Skeletal muscle tissue (tissue), 4 donors: Measurements from ENCODE around the gene PHKA1. TPM values are rescaled to one million over a fixed set of nuclear protein-coding genes. Genes with fewer than 3 reads are reported as not detected.

Source experiments
- H3K27ac ChIP-seq: one replicate; pipeline ENCODE4 v1.7.0; 2013; ENCODE audit warnings: mild to moderate bottlenecking, low read depth, low read length, inconsistent platforms
- H3K27me3 ChIP-seq, 3 donors: one replicate each; pipeline ENCODE4 v1.7.0; 2013; ENCODE audit warnings: low read length in 3 of 3; ENCODE audit not compliant: control insufficient read depth in 3 of 3, insufficient read depth in 3 of 3
- H3K36me3 ChIP-seq, 3 donors: one replicate each; pipeline ENCODE4 v1.7.0; 2013; ENCODE audit warnings: low read length in 3 of 3; ENCODE audit not compliant: control insufficient read depth in 3 of 3, insufficient read depth in 3 of 3
- H3K4me1 ChIP-seq, 3 donors: one replicate each; pipeline ENCODE4 v1.7.0; 2013; ENCODE audit warnings: low read length in 3 of 3, mild to moderate bottlenecking in 3 of 3; ENCODE audit not compliant: control insufficient read depth in 3 of 3, insufficient read depth in 3 of 3
- H3K4me3 ChIP-seq, 3 donors: one replicate each; pipeline ENCODE4 v1.7.0; 2013; ENCODE audit warnings: low read length in 3 of 3
- H3K9ac ChIP-seq, 3 donors: one replicate each; pipeline ENCODE4 v1.7.0; 2013; ENCODE audit warnings: low read length in 3 of 3, mild to moderate bottlenecking in 3 of 3, moderate library complexity in 2 of 3, low read depth in 1 of 3
- H3K9me3 ChIP-seq, 3 donors: one replicate each; pipeline ENCODE4 v1.7.0; 2013; ENCODE audit warnings: low read length in 3 of 3; ENCODE audit not compliant: control insufficient read depth in 3 of 3
- total RNA-seq: library from RNA; depleted of rRNA; stranded (reverse); fragments of >200 nt; gene quantifications from one replicate; pipeline ENCODE4 v1.2.3, GENCODE V29; 2014
- donor health status: Osteomylitis.

The PHKA1 gene
- total RNA-seq, 1 donor from 2014 or later, result 2.6 TPM

GRCh38 chrX:72635930-72636329, 78.2 kb downstream of the PHKA1 start:
- Histone ChIP-seq H3K4me3 (no peak overlapping the region), H3K9me3 (no peaks in the 10 kb centered on the region), H3K27me3 (peaks cover 0 to 2% (median 0%) of the 10 kb centered on the region in 3 donors), H3K36me3 (peaks cover 0 to 8% (median 2%) of the 10 kb centered on the region in 3 donors), H3K27ac (no peak overlapping the region), H3K4me1 (no peaks in the 10 kb centered on the region), H3K9ac (no peak overlapping the region)

DNA sequence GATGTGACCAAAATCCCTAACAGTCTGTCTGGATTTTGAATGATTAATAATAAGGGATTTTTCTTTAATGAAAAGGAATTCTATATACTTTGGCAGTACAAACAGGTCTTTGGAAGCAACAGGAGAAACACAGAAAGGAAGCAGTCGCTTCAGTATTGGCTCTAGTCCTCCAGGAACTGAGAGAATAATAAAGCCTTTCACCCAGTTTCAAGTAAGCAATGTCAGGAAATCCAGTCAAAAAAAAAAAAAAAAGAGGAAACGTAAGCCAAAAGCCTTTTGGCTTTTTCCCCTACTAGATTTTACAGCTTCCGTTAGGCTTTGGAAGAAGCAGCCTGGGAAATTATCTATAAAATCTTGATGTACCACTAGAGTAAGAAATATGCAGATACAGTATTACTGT, 79.8 kb downstream of the PHKA1 start:
- no peaks in the 10 kb centered on the region for H3K9me3 ChIP-seq
- H3K36me3 ChIP-seq, result peaks cover 0 to 8% (median 2%) of the 10 kb centered on the region in 3 donors
- no peak overlapping the region for H3K9ac ChIP-seq
- H3K27ac ChIP-seq, result no peak overlapping the region
- H3K27me3 ChIP-seq, result peaks cover 0 to 2% (median 0%) of the 10 kb centered on the region in 3 donors
- no peak overlapping the region for H3K4me3 ChIP-seq
- no peaks in the 10 kb centered on the region for H3K4me1 ChIP-seq

- no peaks in the 10 kb centered on the region for H3K4me1 ChIP-seq
- H3K4me3 ChIP-seq, result no peak overlapping the region
- H3K27me3 ChIP-seq, result peaks cover 0 to 2% (median 0%) of the 10 kb centered on the region in 3 donors
- no peak overlapping the region for H3K9ac ChIP-seq
- H3K9me3 ChIP-seq, result no peaks in the 10 kb centered on the region
- H3K36me3 ChIP-seq, result peaks cover 0 to 13% (median 4%) of the 10 kb centered on the region in 3 donors
- H3K27ac ChIP-seq, result no peak overlapping the region
Measured at GRCh38 chrX:72630185-72630584, 83.9 kb downstream of the PHKA1 start.

DNA sequence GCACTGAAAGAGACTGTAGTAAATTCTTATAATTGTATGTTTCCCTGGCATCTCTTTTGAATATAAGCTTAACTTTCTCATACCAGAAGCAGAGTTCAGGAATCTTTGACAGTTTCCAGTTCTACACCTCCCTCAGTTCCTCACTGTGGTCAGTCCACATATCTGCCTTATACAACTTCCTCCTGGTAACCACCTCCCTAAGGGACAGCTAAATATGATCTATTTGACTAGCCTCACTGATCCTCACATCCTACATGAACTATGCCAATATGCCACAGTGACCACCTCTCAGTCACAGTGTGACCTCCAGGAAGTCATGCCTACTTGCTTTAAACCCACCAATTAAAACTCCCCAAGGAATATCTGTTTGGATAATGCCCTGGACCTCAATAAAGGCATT, 89.9 kb downstream of the PHKA1 start:
- no peaks in the 10 kb centered on the region for H3K9me3 ChIP-seq
- H3K27ac ChIP-seq, result no peak overlapping the region
- no peak overlapping the region for H3K4me3 ChIP-seq
- no peaks in the 10 kb centered on the region for H3K27me3 ChIP-seq
- H3K9ac ChIP-seq, result no peak overlapping the region
- H3K4me1 ChIP-seq, result peaks cover 0 to 3% (median 0%) of the 10 kb centered on the region in 3 donors
- peaks cover 0 to 29% (median 10%) of the 10 kb centered on the region in 3 donors for H3K36me3 ChIP-seq

DNA sequence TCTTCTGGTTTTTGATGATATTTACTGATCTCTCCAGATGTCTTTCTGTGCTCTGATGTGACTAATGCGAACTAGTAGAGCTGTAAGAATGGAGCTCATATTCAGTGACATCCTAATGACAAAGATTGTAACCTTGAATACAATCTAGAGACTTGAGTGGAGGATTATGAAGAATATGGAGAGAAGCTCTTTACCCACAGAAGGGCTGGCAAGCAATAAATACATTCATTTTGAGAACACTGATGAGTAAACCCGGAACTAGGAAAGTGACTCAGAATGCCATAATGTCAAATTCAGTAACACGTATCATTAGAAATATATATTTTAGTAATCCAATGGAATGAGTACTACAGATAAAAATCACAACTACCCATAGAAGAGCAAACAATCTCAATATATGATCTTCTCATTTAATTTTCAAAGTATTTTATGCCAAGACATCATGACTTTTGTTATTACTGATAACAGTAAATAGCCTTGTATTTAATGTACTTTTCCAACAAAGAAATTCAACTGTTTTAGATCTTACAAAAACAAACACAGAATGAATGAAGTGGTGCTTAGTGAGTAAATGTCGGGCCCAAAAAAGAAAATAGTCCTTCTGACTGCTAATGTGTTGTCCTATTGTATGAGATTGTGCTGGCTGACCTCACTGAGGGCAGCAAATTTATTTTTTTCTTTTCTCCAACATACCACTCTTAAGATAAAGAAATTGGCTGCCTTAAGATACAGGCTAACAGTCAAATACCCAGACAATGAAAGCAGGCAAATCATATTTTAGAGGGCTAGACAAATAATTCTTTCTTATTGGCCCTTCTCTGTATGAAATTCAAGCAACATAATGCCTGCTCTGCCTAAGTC, 92.3 kb downstream of the PHKA1 start:
- Histone ChIP-seq H3K9ac (no peak overlapping the region), H3K27ac (no peak overlapping the region), H3K9me3 (no peaks in the 10 kb centered on the region), H3K36me3 (peaks cover 5 to 29% (median 8%) of the 10 kb centered on the region in 3 donors), H3K4me3 (no peak overlapping the region), H3K27me3 (no peaks in the 10 kb centered on the region), H3K4me1 (peaks cover 0 to 3% (median 0%) of the 10 kb centered on the region in 3 donors)

DNA sequence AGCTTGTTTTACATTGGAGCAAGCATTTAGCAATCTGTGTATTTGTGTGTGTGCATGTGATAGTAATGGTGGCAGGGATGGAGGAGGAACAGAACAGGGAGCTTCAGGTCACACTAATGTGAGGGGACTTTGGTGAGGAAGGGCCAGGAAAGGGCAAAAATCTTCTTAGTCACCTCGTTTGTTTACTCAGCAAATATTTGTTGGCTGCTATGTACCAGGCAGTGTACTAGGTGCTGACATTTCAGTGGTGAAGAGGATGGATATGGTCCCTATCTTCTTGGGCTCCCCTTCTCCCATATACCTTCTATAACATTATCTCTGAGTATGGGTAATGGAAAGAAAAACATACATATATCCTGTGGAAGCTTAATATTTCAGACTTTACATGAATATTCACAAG, 92.9 kb downstream of the PHKA1 start:
- no peak overlapping the region for H3K9ac ChIP-seq
- H3K27ac ChIP-seq, result peak overlapping the region; percentile 8
- peaks cover 0 to 3% (median 0%) of the 10 kb centered on the region in 3 donors for H3K4me1 ChIP-seq

GRCh38 chrX:72620550-72621145, 93.5 kb downstream of the PHKA1 start:
- Histone ChIP-seq H3K27ac (peak overlapping the region; percentile 8), H3K4me1 (peaks cover 0 to 3% (median 0%) of the 10 kb centered on the region in 3 donors), H3K9me3 (no peaks in the 10 kb centered on the region), H3K27me3 (no peaks in the 10 kb centered on the region), H3K36me3 (peaks cover 5 to 27% (median 6%) of the 10 kb centered on the region in 3 donors), H3K9ac (no peak overlapping the region), H3K4me3 (no peak overlapping the region)

More for the DNA sequence above, 92.9 kb downstream of the PHKA1 start:
- Histone ChIP-seq H3K36me3 (peaks cover 5 to 27% (median 6%) of the 10 kb centered on the region in 3 donors), H3K27me3 (no peaks in the 10 kb centered on the region), H3K9me3 (no peaks in the 10 kb centered on the region), H3K4me3 (no peak overlapping the region)

- peaks cover 9 to 19% (median 11%) of the 10 kb centered on the region in 3 donors for H3K36me3 ChIP-seq
- H3K4me3 ChIP-seq, result no peak overlapping the region
- H3K4me1 ChIP-seq, result no peaks in the 10 kb centered on the region
- no peaks in the 10 kb centered on the region for H3K9me3 ChIP-seq
- no peak overlapping the region for H3K9ac ChIP-seq
- no peaks in the 10 kb centered on the region for H3K27me3 ChIP-seq
- H3K27ac ChIP-seq, result no peak overlapping the region
Measured at GRCh38 chrX:72609313-72609712, 104.8 kb downstream of the PHKA1 start.

- Histone ChIP-seq H3K9ac (no peak overlapping the region), H3K36me3 (peaks cover 11 to 18% (median 12%) of the 10 kb centered on the region in 3 donors), H3K27me3 (no peaks in the 10 kb centered on the region), H3K4me1 (no peaks in the 10 kb centered on the region), H3K9me3 (no peaks in the 10 kb centered on the region), H3K4me3 (no peak overlapping the region), H3K27ac (no peak overlapping the region)
Measured at GRCh38 chrX:72604705-72605104, 109.4 kb downstream of the PHKA1 start.

DNA sequence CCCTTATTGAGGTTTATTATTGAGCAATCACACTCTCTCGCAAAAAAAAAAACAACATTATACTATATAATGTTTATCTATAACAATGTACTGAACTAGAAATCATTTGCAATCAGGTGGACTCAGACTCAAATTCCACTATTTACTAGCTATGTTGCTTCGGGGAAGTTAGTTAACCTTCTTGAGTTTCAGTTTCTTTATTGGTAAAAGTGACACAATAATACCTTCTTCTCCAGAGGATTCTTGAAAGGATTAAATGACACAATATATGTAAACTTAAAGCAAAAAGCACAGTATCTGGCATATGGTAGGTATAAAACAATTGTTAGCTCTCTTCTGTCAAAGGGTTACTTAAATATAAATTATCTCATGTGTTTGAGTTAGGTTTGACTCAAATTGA, 110.0 kb downstream of the PHKA1 start:
- H3K36me3 ChIP-seq, result peaks cover 11 to 17% (median 11%) of the 10 kb centered on the region in 3 donors
- no peak overlapping the region for H3K9ac ChIP-seq
- no peak overlapping the region for H3K27ac ChIP-seq
- no peak overlapping the region for H3K4me3 ChIP-seq
- H3K27me3 ChIP-seq, result no peaks in the 10 kb centered on the region
- H3K9me3 ChIP-seq, result no peaks in the 10 kb centered on the region
- H3K4me1 ChIP-seq, result no peaks in the 10 kb centered on the region
